Measurements from ENCODE around the gene SUN1.
"Not testable (repeated sequence)": the region's sequence is repeated elsewhere in the genome, so short reads cannot be mapped to it uniquely, and the experiment has no call there.

The SUN1 gene

DNA sequence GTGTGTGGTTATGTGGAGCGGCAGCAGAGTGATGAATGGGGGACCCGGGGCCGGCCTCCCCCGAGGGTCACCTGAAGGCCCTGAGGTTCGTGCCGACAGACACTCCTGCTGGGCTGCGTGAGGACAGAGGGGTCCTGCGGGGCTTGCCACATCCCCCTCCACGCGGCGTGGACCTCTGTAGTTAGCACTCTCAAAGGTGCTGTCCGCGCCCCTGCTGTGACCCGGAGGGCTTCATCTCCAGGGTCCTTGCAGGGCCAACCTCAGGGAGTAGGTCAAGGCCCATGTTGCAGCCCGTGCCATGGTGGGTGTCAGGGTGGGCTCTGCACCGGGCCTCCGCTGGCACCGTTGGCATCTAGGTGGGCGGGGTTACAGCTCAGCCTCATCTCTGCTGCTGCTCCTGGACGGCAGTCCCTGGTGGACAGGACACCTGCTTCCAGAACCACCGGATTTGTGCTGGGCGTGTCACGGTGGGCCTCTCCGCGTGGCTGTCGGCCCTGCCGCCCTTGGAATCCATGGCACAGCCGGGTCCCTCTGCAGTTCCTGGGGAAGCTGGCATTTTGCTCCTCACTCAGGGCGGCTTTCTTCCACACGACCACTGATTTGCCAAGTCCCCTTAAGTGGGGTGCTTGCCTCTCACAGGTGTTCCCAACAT lies 24.3 kb downstream of the SUN1 start:
- no peak for DNase-seq (ENCODE audit: low read depth in 2 of 2)

DNA sequence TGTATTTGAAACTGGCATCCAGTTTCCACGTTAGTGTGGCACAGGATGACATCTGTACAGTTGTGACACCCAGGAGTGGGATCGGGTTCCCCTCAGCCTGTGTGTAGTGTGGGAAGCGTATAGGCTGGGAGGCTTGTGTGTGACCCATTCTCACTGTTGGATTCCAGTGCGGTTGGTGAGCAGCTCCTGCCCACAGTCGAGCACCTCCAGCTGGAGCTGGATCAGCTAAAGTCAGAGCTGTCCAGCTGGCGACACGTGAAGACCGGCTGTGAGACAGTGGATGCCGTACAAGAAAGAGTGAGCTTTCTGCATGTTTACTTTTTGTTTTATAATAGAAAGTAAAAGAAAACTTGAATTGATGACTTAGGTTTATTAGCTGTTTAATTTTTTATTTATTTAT lies 25.4 kb downstream of the SUN1 start:
- no peak for DNase-seq (ENCODE audit: low read depth in 2 of 2)

DNA sequence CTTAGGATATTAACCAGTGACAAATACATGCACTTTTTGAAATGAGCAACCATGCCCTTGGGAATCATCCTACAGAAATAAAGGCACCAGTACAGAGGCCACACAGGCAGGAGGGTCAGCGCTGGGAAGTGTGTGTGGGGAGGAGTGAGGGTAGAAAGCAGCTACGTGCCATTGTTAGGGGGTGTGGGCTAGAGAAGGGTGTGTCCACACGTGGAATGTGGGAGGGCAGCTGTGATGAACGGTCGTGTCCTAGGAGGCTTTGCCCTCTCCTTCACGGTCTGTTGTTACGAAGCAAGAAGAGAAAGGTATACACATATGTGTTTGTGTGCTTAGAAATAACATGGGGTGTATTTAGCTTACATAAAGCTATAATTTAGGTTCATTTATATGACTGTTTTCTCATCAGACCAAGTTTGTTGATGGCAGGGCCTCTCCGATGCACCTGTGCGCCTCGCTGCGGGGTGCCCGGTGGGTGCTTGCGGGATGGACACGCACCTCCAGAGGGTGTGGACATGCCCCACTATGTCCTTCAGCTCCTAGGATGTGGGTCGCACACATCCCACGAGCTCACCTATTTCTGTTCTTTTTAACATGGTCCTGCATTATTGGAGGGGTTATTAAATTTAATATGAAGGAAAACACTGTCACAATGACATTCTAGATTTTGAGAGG lies 27.2 kb downstream of the SUN1 start:
- DNase-seq (ENCODE audit: low read depth in 2 of 2) = no peak

DNA sequence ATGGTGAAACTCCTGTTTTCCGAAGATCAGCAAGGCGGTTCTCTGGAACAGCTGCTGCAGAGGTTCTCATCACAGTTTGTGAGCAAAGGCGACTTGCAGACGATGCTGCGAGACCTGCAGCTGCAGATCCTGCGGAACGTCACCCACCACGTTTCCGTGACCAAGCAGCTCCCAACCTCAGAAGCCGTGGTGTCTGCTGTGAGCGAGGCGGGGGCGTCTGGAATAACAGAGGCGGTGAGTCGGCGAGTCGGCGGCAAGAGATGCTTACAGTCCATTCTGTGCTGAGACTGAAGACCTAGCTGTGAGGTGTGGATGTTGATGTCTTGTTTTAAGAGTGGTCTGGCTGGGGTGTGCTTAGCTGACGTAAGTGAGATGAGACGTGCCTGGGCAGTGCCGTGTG lies 27.9 kb downstream of the SUN1 start:
- no peak for DNase-seq (ENCODE audit: low read depth in 2 of 2)

DNA sequence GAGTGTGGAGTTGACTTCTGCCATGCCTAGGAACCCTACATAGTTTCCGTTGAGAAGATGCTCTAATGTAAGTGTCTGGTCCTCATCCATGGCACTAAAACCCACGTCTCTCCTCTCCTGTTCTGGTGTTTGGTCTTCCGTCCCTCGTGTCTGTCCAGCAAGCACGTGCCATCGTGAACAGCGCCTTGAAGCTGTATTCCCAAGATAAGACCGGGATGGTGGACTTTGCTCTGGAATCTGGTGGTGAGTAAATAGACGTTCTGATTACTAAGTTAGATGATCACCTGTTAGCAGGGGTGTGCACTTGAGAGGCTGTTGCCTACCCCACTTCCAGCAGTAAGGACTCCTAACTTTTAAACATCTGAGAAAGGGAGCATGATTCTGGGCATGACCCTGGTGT lies 28.9 kb downstream of the SUN1 start:
- DNase-seq (ENCODE audit: low read depth in 2 of 2) = no peak

DNA sequence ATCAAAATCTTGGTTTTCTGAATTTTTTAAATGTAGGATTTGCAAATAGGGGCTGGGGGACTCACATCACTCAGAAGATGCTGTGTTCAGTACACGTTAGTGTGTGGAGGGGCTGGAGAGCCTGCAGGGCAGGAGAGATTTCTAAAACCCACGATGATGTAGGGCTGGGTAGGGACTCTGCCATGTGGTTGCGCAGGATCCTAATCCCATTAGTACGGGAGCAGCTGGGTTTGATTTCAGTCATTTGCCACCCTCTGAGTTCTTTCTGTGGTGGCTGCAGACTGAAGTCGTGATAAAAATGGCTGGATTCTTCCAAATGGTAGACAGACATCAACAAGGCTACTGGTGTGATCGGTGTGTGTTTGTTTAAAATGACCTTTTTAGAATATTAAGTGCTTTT lies 29.9 kb downstream of the SUN1 start:
- DNase-seq (ENCODE audit: low read depth in 2 of 2) = no peak

DNA sequence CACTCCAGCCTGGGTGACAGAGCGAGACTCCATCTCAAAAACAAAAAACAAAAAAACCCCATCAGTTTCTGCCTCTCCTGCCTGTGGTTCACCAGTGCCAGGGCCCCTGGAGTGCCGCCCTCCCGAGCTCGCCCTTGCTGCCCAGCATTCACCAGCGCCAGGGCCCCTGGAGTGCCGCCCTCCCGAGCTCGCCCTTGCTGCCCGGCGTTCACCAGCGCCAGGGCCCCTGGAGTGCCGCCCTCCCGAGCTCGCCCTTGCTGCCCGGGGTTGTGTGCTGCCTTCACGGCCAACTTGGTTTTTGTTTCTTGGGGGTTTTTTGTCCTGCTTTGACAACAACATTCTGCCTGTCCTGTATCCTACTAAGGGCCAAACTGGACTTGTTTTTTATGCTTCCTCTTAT lies 30.8 kb downstream of the SUN1 start:
- no peak for DNase-seq (ENCODE audit: low read depth in 2 of 2)

DNA sequence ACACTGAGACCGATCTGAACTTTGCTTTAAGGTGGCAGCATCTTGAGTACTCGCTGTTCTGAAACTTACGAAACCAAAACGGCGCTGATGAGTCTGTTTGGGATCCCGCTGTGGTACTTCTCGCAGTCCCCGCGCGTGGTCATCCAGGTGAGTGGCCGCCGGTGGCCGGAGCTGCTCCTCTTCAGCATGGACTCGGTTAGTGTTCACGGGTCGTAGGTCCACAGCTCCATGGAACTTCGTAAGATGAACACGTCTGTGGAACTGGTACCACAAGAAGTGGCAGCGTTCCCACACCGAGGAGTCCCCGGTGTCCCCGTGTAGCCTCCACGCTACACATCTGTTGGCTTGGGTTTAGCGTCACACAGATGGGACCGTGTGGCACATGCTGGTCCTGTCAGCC lies 33.6 kb downstream of the SUN1 start:
- DNase-seq (ENCODE audit: low read depth in 2 of 2) = no peak

DNA sequence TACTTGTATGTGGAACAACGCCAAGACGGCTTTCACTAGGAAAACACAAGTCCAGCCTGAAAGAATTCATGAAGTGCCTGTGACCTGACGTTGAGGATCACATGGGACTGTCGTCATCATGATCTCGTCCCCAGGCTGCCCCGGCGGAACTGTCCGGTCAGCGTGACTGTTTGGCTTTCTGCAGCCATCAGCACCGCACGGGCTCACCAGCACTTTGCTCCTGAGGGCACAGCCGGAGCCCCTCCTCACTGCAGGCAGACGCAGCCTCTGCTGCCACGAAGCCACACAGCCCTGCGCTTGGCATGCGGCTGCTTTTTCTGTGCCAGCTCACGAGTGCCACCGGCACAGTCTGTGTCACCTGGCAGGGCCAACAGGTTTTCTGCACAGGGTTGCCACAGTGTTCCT lies 34.7 kb downstream of the SUN1 start:
- no peak for DNase-seq (ENCODE audit: low read depth in 2 of 2)

DNA sequence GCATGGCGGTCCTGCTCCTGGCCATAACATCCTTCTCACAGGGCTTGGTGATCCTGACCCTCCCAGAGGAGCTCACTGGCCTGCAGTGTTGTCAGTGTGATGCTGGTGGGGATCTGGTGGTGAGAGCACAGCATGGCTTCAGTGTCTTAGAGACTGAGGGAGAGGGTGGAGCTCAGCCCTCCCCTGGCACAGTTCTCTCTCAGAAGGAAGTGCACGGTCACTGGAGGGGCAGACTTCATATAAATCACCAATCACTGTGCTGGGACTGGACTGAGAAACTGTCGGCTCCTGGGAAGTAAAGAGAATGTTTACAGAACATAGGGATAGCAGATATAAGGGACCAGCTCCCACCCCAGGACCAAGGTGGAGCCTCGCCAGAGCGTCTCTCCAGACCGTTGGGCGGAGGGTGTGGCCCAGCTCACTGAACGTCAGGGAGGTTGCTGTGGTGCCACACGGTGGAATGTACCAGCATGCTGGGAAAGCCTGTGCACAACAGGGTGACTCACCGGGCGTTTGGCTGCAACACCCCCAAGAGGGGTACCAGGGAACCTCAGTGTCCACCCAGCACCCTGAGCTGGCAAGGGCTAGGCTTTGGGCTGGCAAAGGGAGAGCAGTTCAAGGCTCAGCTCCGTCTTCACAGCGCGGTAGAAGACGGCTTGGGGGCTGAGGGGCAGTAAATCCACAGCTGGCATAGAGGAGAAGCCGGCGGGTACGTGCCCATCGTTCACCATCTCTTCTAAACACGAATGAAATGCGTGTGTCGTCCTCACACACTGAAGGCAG lies 35.3 kb downstream of the SUN1 start:
- no peak for DNase-seq (ENCODE audit: low read depth in 2 of 2)

DNA sequence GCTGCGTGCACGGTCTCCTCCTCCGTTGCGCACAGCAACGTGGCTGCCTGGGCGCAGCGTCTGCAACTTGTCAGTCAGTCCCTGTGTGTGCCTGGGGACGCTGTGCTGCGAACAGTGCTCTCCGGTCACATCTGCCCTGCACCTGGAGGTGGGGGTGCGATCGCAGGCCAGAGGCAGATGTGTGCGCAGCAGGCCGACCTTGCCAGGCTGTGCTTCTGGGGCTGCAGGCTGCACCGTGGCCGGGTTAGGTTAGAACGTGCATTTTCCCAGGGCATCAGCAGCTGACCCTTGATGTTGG lies 35.9 kb downstream of the SUN1 start:
- DNase-seq (ENCODE audit: low read depth in 2 of 2) = no peak

DNA sequence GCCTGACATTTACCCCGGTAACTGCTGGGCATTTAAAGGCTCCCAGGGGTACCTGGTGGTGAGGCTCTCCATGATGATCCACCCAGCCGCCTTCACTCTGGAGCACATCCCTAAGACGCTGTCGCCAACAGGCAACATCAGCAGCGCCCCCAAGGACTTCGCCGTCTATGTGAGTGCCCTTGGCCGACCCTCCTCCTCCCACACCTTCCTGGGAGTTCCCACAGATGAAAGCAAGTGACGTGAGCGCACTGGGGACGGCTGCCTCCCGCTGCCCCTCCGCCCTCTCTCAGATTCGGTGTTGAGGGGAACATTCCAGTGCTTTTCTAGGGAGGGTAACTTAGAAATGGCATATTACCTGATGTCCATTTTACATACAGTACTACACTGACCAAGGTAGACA lies 37.1 kb downstream of the SUN1 start:
- no peak for DNase-seq (ENCODE audit: low read depth in 2 of 2)

DNA sequence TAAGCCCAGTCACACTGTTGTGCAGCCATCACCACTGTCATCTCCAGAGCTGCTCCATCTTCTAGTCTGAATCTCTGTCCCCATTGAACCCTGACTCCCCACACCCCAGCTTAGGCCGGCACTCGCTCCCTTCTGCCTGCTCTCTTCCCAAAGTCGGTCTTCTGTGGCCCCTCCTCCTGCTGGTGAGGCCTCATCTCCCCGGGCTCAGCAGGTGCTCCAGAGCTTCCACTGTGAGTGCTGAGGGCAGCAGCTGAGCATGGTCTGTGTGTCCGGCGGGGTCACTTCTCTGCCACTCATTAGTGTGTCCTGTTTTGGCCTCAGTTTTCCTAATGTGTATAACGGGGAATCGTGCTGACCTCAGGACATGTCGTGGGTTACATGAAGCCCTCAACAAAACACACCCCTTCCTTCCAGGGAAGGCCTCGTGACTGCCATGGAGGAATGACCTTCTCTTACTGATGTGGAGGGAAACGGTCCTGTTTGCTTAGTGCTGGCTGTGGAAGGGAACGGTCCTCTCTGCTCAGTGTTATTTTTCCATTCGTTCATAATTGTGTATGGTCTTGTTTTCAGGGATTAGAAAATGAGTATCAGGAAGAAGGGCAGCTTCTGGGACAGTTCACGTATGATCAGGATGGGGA lies 39.7 kb downstream of the SUN1 start:
- no peak for DNase-seq (ENCODE audit: low read depth in 2 of 2)

DNA sequence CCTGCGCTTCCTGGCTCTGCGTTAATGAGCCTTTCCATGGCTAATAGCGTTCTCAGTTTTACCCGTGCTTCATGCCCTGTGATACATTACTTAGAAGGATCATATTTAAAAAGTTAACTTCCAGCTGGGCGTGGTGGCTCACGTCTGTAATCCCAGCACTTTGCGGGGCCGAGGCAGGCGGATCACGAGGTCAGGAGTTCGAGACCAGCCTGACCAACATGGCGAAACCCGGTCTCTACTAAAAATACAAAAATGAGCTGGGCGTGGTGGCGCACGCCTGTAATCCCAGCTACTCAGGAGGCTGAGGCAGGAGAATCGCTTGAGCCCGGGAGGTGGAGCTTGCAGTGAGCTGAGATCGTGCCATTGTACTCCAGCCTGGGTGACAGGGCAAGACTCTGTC lies 40.4 kb downstream of the SUN1 start:
- not testable (repeated sequence) for DNase-seq (ENCODE audit: low read depth in 2 of 2)

DNA sequence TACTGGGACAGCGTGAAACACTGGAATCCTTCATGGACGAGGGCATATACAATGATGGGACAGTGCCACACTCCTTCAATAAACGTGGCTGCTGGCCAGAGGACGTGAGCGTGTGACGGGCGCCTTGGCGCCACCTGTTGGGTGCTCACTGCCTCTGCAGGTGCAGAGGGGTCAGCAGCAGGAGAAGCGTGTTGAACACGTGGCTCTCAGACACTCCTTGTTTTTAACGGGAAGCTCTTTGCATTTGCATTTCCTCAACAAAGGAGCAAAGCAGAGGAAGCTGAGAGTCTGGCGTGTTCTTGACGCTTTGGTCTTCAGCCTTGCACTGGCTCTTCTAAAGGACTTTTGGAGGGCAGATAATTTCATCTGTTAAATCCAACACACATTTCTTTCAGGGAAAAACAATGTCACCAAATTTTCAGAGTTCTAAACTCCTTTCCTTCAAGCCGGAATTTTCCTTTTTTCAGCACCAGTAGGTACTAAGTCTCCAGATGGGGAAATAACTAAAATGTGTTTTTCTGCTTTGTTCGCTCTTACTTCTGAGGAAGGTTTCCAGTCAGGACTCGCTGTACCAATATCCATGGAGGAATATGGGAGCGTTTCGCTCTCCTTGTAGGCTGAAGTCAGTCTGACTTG lies 41.2 kb downstream of the SUN1 start:
- peak; percentile 48 to 59 for DNase-seq (ENCODE audit: low read depth in 2 of 2)

DNA sequence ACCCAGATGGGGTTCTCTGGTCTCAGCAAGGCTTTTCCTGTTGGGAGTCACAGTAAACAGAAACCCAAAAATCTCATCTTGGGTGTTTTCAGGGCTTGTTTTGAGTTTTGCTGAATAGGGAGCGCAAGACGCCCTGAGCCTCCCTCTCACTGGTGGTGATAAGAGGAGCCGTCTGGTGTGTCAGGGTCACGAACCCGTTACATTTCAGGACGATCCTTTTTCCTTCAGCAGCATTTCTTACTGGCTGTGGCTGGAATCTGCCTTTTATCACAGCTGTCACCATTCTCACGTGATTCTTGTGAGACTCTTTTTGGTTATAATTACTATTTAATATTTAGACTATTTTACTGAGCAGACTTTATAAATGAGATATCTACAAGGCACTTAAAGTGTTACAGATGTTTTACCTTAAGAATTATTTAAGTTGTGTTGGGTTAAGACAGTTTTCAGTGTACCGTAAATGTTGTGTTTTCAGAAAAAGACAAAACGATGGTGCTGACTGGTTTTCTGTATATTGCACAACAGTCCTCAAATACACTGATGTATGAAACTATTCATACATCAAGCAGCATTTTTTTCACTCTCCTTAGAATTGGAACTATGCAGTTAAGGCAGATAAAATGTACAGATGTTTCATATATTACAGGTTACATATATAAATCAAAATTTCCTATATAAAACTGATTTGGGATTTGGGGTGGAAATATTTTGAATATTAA lies 41.9 kb downstream of the SUN1 start:
- DNase-seq (ENCODE audit: low read depth in 2 of 2) = no peak

DNA sequence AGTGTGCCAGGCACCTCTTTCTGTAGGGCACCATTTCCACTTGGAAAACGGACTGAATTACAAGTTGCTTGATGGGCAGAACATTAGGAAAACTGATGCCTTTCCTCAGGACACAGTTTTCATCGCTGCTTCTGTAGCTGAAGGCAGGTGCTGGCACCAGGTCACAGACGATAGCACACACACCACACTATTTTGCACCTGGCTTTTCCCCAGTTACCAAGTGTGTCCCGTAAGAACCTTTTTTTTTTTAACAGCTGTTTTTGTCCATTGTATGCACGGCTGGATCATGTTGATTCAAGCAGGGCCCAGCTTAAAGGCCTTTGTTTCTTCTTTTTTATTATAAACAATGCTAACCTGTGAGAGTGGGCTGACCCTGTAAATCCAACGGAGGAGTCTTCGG lies 42.8 kb downstream of the SUN1 start:
- DNase-seq (ENCODE audit: low read depth in 2 of 2) = no peak

DNA sequence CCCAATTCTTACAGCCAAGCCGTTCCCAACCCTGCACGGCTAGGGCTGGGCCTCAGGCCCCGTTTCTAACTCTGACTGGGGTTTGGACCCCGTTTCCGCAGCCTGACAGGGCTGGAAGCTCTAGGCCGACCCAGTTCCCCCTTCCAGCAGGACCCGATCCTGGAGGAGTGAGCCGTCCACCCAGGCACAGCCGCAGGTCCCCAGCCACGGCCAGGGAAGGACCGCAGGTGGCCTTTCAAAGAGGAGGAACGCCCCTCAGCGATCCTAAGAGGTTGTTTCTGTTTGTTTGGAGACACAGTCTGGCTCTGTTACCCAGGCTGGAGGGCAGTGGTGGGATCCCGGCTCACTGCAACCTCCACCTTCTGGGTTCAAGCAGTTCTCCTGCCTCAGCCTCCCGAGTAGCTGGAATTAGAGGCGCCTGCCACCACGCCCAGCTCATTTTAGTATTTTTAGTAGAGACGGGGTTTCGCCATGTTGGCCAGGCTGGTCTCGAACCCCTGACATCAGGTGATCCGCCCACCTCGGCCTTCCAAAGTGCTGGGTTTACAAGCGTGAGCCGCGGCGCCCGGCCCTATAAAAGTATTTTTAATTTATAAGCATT lies 43.3 kb downstream of the SUN1 start:
- DNase-seq (ENCODE audit: low read depth in 2 of 2) = no peak

DNA sequence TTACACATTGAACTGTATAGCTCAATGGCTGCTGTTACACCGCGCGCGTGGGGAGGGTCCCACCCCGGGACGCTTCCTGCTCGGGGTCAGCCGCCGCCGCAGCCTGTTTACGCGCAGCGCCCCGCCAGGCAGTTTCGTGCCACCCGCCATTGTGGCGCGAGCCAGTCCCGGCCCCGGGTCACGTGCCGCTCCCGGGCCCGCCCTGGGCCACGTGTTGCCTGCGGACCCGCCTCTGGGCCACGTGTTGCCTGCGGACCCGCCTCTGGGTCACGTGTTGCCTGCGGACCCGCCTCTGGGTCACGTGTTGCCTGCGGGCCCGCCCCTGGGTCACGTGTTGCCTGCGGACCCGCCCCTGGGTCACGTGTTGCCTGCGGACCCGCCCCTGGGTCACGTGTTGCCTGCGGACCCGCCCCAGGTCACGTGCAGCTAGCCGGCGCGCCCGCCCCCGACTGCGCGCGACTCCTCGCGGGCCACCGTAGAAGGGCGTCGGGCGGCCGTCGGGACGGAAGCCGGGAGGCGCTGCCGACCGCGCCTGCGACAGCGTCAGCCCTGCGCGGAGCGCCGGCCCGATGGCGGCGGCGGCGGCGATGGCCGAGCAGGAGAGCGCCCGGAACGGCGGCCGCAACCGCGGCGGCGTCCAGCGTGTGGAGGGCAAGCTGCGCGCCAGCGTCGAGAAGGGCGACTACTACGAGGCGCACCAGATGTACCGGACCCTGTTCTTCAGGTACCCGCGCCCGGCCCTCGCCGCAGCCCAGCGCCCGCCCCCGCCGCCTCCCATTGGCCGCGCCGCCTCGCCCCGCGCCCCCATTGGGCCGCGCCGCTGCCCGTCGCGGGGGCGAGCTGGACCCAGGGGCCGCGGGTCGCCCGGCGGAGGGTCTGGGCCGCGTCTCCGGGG lies 44.0 kb downstream of the SUN1 start, which contains the start of gene GET4:
GET4 (plus strand) TSS at position 478 of the 895 bp plus-strand sequence; CDS start at position 570, 92 bp downstream.
- DNase-seq (ENCODE audit: low read depth in 2 of 2) = peak; percentile 88 to 90

DNA sequence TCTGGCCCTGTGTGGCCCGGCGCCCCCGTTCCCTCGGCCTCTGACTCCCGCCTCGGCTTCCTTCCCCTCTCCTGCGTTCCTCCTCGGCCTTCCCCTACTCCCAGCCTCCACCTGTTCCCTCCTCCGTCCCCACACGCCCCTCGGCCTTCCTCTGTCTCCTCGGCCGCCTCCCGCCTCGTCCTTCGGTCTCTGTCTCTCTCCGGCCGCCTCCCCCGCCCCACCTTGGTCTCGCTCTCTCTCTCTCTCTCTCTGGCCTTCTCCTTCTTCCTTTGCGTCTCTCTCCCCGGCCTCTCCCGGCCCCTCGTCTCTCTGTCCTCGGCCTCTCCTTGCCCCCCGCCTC lies 44.7 kb downstream of the SUN1 start:
- no peak for DNase-seq (ENCODE audit: low read depth in 2 of 2)
